DND-41 (cell line): ENCODE data around the gene TBX4.

Experiments
- ATAC-seq: fragments of 200-7000 bp; cut with Tn5 transposase; 3 replicates; pipeline ENCODE4 v1.9.1; 2021; ENCODE audit warnings: low read depth; ENCODE audit not compliant: insufficient read depth
- DNase-seq: peaks from one replicate; pipeline ENCODE4 v3.0.0-alpha.2; 2020
- H2AFZ ChIP-seq: 2 replicates; pipeline ENCODE4 v1.6.0; 2012; ENCODE audit warnings: low read depth, low read length
- H3K27ac ChIP-seq: 2 replicates; pipeline ENCODE4 v1.5.1; 2012; ENCODE audit warnings: low read length, inconsistent platforms
- H3K27me3 ChIP-seq: fragments of 200-600 bp; sonication (generic); 2 replicates; pipeline ENCODE4 v1.6.0; 2012; ENCODE audit warnings: low read length, mild to moderate bottlenecking, inconsistent platforms; ENCODE audit not compliant: insufficient read depth, poor library complexity
- H3K36me3 ChIP-seq: 2 replicates; pipeline ENCODE4 v1.5.1; 2012; ENCODE audit warnings: low read length, inconsistent platforms; ENCODE audit not compliant: insufficient read depth
- H3K4me1 ChIP-seq: 2 replicates; pipeline ENCODE4 v1.5.1; 2012; ENCODE audit warnings: mild to moderate bottlenecking, low read length; ENCODE audit not compliant: insufficient read depth
- H3K4me2 ChIP-seq: 2 replicates; pipeline ENCODE4 v1.6.0; 2012; ENCODE audit warnings: mild to moderate bottlenecking, moderate library complexity, low read length, inconsistent platforms; ENCODE audit not compliant: insufficient read depth
- H3K4me3 ChIP-seq, 2 experiments: fragments of 200-600 bp in 1 of 2; shearing (Covaris generic) in 1 of 2; 2 replicates each; pipeline ENCODE4 v1.5.1; 2012 to 2016; ENCODE audit warnings: inconsistent platforms in 2 of 2, low read length in 2 of 2, mild to moderate bottlenecking in 2 of 2, low read depth in 1 of 2, moderate library complexity in 1 of 2
- H3K79me2 ChIP-seq: 2 replicates; pipeline ENCODE4 v1.6.0; 2012; ENCODE audit warnings: low read length, inconsistent platforms; ENCODE audit not compliant: insufficient read depth
- H3K9ac ChIP-seq: 2 replicates; pipeline ENCODE4 v1.6.0; 2012; ENCODE audit warnings: low read depth, mild to moderate bottlenecking, inconsistent platforms, low read length, moderate library complexity
- H3K9me3 ChIP-seq: 2 replicates; pipeline ENCODE4 v1.5.1; 2012; ENCODE audit warnings: low read length, moderate library complexity, mild to moderate bottlenecking, inconsistent platforms; ENCODE audit not compliant: insufficient read depth, severe bottlenecking
- H4K20me1 ChIP-seq: 2 replicates; pipeline ENCODE4 v1.6.0; 2012; ENCODE audit warnings: low read length; ENCODE audit not compliant: insufficient read depth
- CTCF ChIP-seq: IDR thresholded peaks from 2 replicates; pipeline ENCODE4 v1.5.1; 2012; ENCODE audit warnings: borderline replicate concordance, low read length, moderate library complexity, mild to moderate bottlenecking; ENCODE audit not compliant: poor library complexity, severe bottlenecking; ENCODE audit errors: extremely low read depth
- EZH2 ChIP-seq: IDR thresholded peaks from 3 replicates; pipeline ENCODE4 v1.6.1; 2012; ENCODE audit warnings: borderline replicate concordance, low read depth, mild to moderate bottlenecking, moderate library complexity, low read length, inconsistent platforms; ENCODE audit not compliant: severe bottlenecking

Gene TBX4

GRCh38 chr17:61457226-61457983 is 5.2 kb downstream of the TBX4 start:
- Histone ChIP-seq H3K9me3 (no peaks in the 10 kb centered on the region), H3K4me3 (no peak overlapping the region), H3K36me3 (no peaks in the 10 kb centered on the region), H3K4me2 (no peak overlapping the region), H3K9ac (no peak overlapping the region), H3K79me2 (no peaks in the 10 kb centered on the region), H3K27ac (no peak overlapping the region), H3K27me3 (peaks cover 22% of the 10 kb centered on the region), H2AFZ (no peak overlapping the region), H4K20me1 (no peaks in the 10 kb centered on the region), H3K4me1 (no peaks in the 10 kb centered on the region)
- no peak for ATAC-seq
- no peak for DNase-seq
- TF ChIP-seq EZH2 (no peak), CTCF (no peak)

- Histone ChIP-seq H3K4me3 (no peak overlapping the region), H3K27ac (no peak overlapping the region), H3K9me3 (no peaks in the 10 kb centered on the region), H3K4me1 (no peaks in the 10 kb centered on the region), H3K36me3 (no peaks in the 10 kb centered on the region), H4K20me1 (no peaks in the 10 kb centered on the region), H3K9ac (no peak overlapping the region), H3K27me3 (peaks cover 28% of the 10 kb centered on the region), H2AFZ (no peak overlapping the region), H3K79me2 (no peaks in the 10 kb centered on the region), H3K4me2 (no peak overlapping the region)
- ATAC-seq (no peak), DNase-seq (no peak)
- TF ChIP-seq CTCF, result no peak
- no peak for TF ChIP-seq EZH2
Measured at GRCh38 chr17:61458000-61458399, 5.8 kb downstream of the TBX4 start.

- DNase-seq (no peak), ATAC-seq (no peak)
- Histone ChIP-seq H2AFZ (no peak overlapping the region), H3K27ac (no peak overlapping the region), H3K27me3 (peaks cover 33% of the 10 kb centered on the region), H3K4me3 (no peak overlapping the region), H3K4me2 (no peak overlapping the region), H3K4me1 (no peaks in the 10 kb centered on the region), H3K79me2 (no peaks in the 10 kb centered on the region), H3K9ac (no peak overlapping the region), H3K9me3 (no peaks in the 10 kb centered on the region), H4K20me1 (no peaks in the 10 kb centered on the region), H3K36me3 (no peaks in the 10 kb centered on the region)
- TF ChIP-seq CTCF, result no peak
- TF ChIP-seq EZH2, result no peak
Measured at GRCh38 chr17:61458421-61459141, 6.4 kb downstream of the TBX4 start.
